Neutrophil (primary cell): Measurements from ENCODE around the gene MUC21.
"Not testable (repeated sequence)": the region's sequence is repeated elsewhere in the genome, so short reads cannot be mapped to it uniquely, and the experiment has no call there.

Source experiments
- H3K27ac ChIP-seq: fragments of 200-600 bp; sonication (generic); 2 replicates; pipeline ENCODE4 v1.5.1; 2016; ENCODE audit warnings: mild to moderate bottlenecking, moderate library complexity
- H3K27me3 ChIP-seq: fragments of 200-600 bp; sonication (generic); 2 replicates; pipeline ENCODE4 v1.6.0; 2016; ENCODE audit warnings: mild to moderate bottlenecking
- H3K36me3 ChIP-seq: fragments of 200-600 bp; sonication (generic); 2 replicates; pipeline ENCODE4 v1.5.1; 2017
- H3K4me1 ChIP-seq, 2 experiments: fragments of 200-600 bp in 1 of 2; sonication (generic) in 1 of 2; 1 replicate in 1 of 2; 2 replicates in 1 of 2; pipeline versions ENCODE4 v1.5.1 to v1.6.1; 2013 to 2016; ENCODE audit warnings: low read depth in 1 of 2, low read length in 1 of 2, mild to moderate bottlenecking in 1 of 2, moderate library complexity in 1 of 2; ENCODE audit not compliant: control insufficient read depth in 1 of 2, insufficient read depth in 1 of 2
- H3K4me3 ChIP-seq, 2 experiments: fragments of 200-600 bp in 1 of 2; sonication (generic) in 1 of 2; 1 replicate in 1 of 2; 2 replicates in 1 of 2; pipeline ENCODE4 v1.5.1; 2013 to 2016; ENCODE audit warnings: low read depth in 1 of 2, low read length in 1 of 2, mild to moderate bottlenecking in 1 of 2, moderate library complexity in 1 of 2
- H3K9me3 ChIP-seq: fragments of 200-600 bp; sonication (generic); 2 replicates; pipeline ENCODE4 v1.5.1; 2016
- CTCF ChIP-seq: fragments of 200-600 bp; sonication (generic); IDR thresholded peaks from 2 replicates; pipeline ENCODE4 v1.5.1; 2016; ENCODE audit warnings: antibody characterized with exemption

MUC21 gene

GRCh38 chr6:30966154-30966553 lies 17.4 kb upstream of the MUC21 start:
- TF ChIP-seq CTCF, result no peak
- Histone ChIP-seq H3K4me3 (no peak overlapping the region), H3K27me3 (peaks cover 44% of the 10 kb centered on the region), H3K9me3 (no peaks in the 10 kb centered on the region), H3K36me3 (no peaks in the 10 kb centered on the region), H3K4me1 (no peaks in the 10 kb centered on the region), H3K27ac (no peak overlapping the region)

- not testable (repeated sequence) for H3K27ac ChIP-seq, H3K9me3 ChIP-seq, H3K4me3 ChIP-seq, H3K36me3 ChIP-seq, H3K4me1 ChIP-seq
- H3K27me3 ChIP-seq, result peaks cover 48% of the 10 kb centered on the region
Measured at GRCh38 chr6:30969171-30969570, 14.3 kb upstream of the MUC21 start.

GRCh38 chr6:30970946-30971345 lies 12.6 kb upstream of the MUC21 start:
- no peak for TF ChIP-seq CTCF
- no peak overlapping the region for H3K27ac ChIP-seq

GRCh38 chr6:30972816-30973215 lies 10.7 kb upstream of the MUC21 start:
- Histone ChIP-seq H3K36me3 (no peaks in the 10 kb centered on the region), H3K27me3 (peaks cover 50% of the 10 kb centered on the region), H3K4me3 (no peak overlapping the region)

More at GRCh38 chr6:30970946-30971345, 12.6 kb upstream of the MUC21 start:
- Histone ChIP-seq H3K27me3 (peaks cover 41% of the 10 kb centered on the region), H3K36me3 (no peaks in the 10 kb centered on the region), H3K4me3 (no peak overlapping the region), H3K9me3 (no peaks in the 10 kb centered on the region), H3K4me1 (no peaks in the 10 kb centered on the region)

GRCh38 chr6:30974490-30975252 lies 8.8 kb upstream of the MUC21 start:
- Histone ChIP-seq H3K27ac (no peak overlapping the region), H3K36me3 (no peaks in the 10 kb centered on the region), H3K4me3 (no peak overlapping the region), H3K27me3 (peaks cover 69% of the 10 kb centered on the region), H3K9me3 (no peaks in the 10 kb centered on the region), H3K4me1 (no peaks in the 10 kb centered on the region)
- TF ChIP-seq CTCF, result no peak

More at GRCh38 chr6:30972816-30973215, 10.7 kb upstream of the MUC21 start:
- TF ChIP-seq CTCF, result no peak
- no peak overlapping the region for H3K27ac ChIP-seq
- H3K9me3 ChIP-seq, result no peaks in the 10 kb centered on the region
- no peaks in the 10 kb centered on the region for H3K4me1 ChIP-seq

GRCh38 chr6:30979141-30979540 lies 4.4 kb upstream of the MUC21 start:
- H3K4me1 ChIP-seq, result no peaks in the 10 kb centered on the region
- H3K27me3 ChIP-seq, result peaks cover 88% of the 10 kb centered on the region
- no peaks in the 10 kb centered on the region for H3K36me3 ChIP-seq
- H3K9me3 ChIP-seq, result no peaks in the 10 kb centered on the region
- TF ChIP-seq CTCF, result no peak
- H3K4me3 ChIP-seq, result no peak overlapping the region
- H3K27ac ChIP-seq, result no peak overlapping the region
